Neuronal stem cell (in vitro differentiated cells): ENCODE measurements around the gene MBNL3.

Experiments
- DNase-seq: peaks from one replicate; pipeline ENCODE4 v3.0.0-alpha.2; 2013; ENCODE audit warnings: low spot score
- H2AFZ ChIP-seq: one replicate; pipeline ENCODE4 v1.6.1; 2013; ENCODE audit warnings: mild to moderate bottlenecking, low read length, inconsistent platforms
- H2AK5ac ChIP-seq: 2 replicates; pipeline ENCODE4 v1.6.1; 2013; ENCODE audit warnings: low read depth, mild to moderate bottlenecking, inconsistent platforms, low read length, moderate library complexity, mixed read lengths
- H2BK120ac ChIP-seq: 2 replicates; pipeline ENCODE4 v1.6.1; 2013; ENCODE audit warnings: low read depth, mild to moderate bottlenecking, inconsistent platforms, low read length, moderate library complexity, mixed read lengths
- H2BK12ac ChIP-seq: one replicate; pipeline ENCODE4 v1.6.1; 2013; ENCODE audit warnings: low read length, inconsistent platforms
- H2BK15ac ChIP-seq: 2 replicates; pipeline ENCODE4 v1.6.1; 2013; ENCODE audit warnings: mild to moderate bottlenecking, low read length, inconsistent platforms, mixed read lengths
- H2BK5ac ChIP-seq: one replicate; pipeline ENCODE4 v1.6.1; 2013; ENCODE audit warnings: inconsistent platforms, mild to moderate bottlenecking, low read length, moderate library complexity
- H3K14ac ChIP-seq: one replicate; pipeline ENCODE4 v1.6.1; 2013; ENCODE audit warnings: low read length, inconsistent platforms
- H3K18ac ChIP-seq: 2 replicates; pipeline ENCODE4 v1.6.1; 2013; ENCODE audit warnings: low read length, inconsistent platforms
- H3K23ac ChIP-seq: 2 replicates; pipeline ENCODE4 v1.6.1; 2013; ENCODE audit warnings: low read depth, mild to moderate bottlenecking, mixed read lengths, low read length, inconsistent platforms; ENCODE audit not compliant: poor library complexity
- H3K27ac ChIP-seq: replicated peaks from 3 replicates; pipeline ENCODE4 v1.5.1; 2013; ENCODE audit warnings: low read length, inconsistent platforms
- H3K27me3 ChIP-seq, 3 experiments: 2 replicates each; pipeline ENCODE4 v1.6.1; 2013; ENCODE audit warnings: low read length in 3 of 3, mild to moderate bottlenecking in 2 of 3, inconsistent platforms in 1 of 3, low read depth in 1 of 3, mixed read lengths in 1 of 3, moderate library complexity in 1 of 3; ENCODE audit not compliant: control insufficient read depth in 3 of 3, insufficient read depth in 3 of 3
- H3K36me3 ChIP-seq, 2 donors: replicated peaks in 1 of 2; 2 replicates each; pipeline ENCODE4 v1.6.1; 2013; ENCODE audit warnings: low read length in 2 of 2; ENCODE audit not compliant: control insufficient read depth in 2 of 2, insufficient read depth in 2 of 2
- H3K4ac ChIP-seq: 2 replicates; pipeline ENCODE4 v1.6.1; 2013; ENCODE audit warnings: inconsistent platforms, mild to moderate bottlenecking, low read length, moderate library complexity
- H3K4me1 ChIP-seq, 2 donors: 1 replicate in 1 of 2; 2 replicates in 1 of 2; pipeline ENCODE4 v1.6.1; 2013; ENCODE audit warnings: low read length in 2 of 2, low read depth in 1 of 2; ENCODE audit not compliant: control insufficient read depth in 2 of 2, insufficient read depth in 1 of 2
- H3K4me2 ChIP-seq: one replicate; pipeline ENCODE4 v1.6.1; 2013; ENCODE audit warnings: mild to moderate bottlenecking, low read length, inconsistent platforms; ENCODE audit not compliant: insufficient read depth, poor library complexity, severe bottlenecking
- H3K4me3 ChIP-seq, 2 donors: 2 replicates each; pipeline ENCODE4 v1.5.1; 2013; ENCODE audit warnings: low read length in 2 of 2, mild to moderate bottlenecking in 2 of 2, inconsistent platforms in 1 of 2, moderate library complexity in 1 of 2
- H3K79me1 ChIP-seq: one replicate; pipeline ENCODE4 v1.6.1; 2013; ENCODE audit warnings: low read depth, mild to moderate bottlenecking, inconsistent platforms, low read length, moderate library complexity
- H3K9ac ChIP-seq: one replicate; pipeline ENCODE4 v1.6.1; 2013; ENCODE audit warnings: mild to moderate bottlenecking, low read depth, low read length, inconsistent platforms; ENCODE audit not compliant: poor library complexity
- H3K9me3 ChIP-seq, 2 donors: replicated peaks in 1 of 2; 2 replicates each; pipeline versions ENCODE3 to v1.6.1; 2013; ENCODE audit warnings: low read length in 2 of 2, mild to moderate bottlenecking in 2 of 2, inconsistent platforms in 1 of 2, low read depth in 1 of 2, mixed read lengths in 1 of 2, moderate library complexity in 1 of 2; ENCODE audit not compliant: control insufficient read depth in 2 of 2, insufficient read depth in 1 of 2
- H4K8ac ChIP-seq: one replicate; pipeline ENCODE4 v1.6.1; 2013; ENCODE audit warnings: low read depth, mild to moderate bottlenecking, inconsistent platforms, low read length, moderate library complexity
- H4K91ac ChIP-seq: one replicate; pipeline ENCODE4 v1.6.1; 2013; ENCODE audit warnings: low read length, low read depth, mild to moderate bottlenecking, inconsistent platforms; ENCODE audit not compliant: poor library complexity
- WGBS, 2 donors: extraction: QIAGEN DNeasy Blood & Tissue Kit; methylation state at CpG; one replicate each; pipeline ENCODE4 v1.1.7; 2013; ENCODE audit warnings: missing lambda C conversion rate in 2 of 2, mixed read lengths in 1 of 2; ENCODE audit not compliant: insufficient read length in 2 of 2, insufficient replicate concordance in 1 of 2; ENCODE audit errors: extremely low coverage in 2 of 2; 5-methylcytosine and 5-hydroxymethylcytosine counted together

The MBNL3 gene

GRCh38 chrX:132401935-132402334 is 86.9 kb downstream of the MBNL3 start:
- no peak for DNase-seq
- H2AK5ac ChIP-seq, result no peak overlapping the region
- no peaks in the 10 kb centered on the region for H3K36me3 ChIP-seq
- no peaks in the 10 kb centered on the region for H3K9me3 ChIP-seq
- no peak overlapping the region for H4K8ac ChIP-seq
- H3K27ac ChIP-seq, result no peak overlapping the region
- H3K27me3 ChIP-seq, result peaks cover 0 to 3% (median 0%) of the 10 kb centered on the region in 3 experiments
- H2BK15ac ChIP-seq, result no peak overlapping the region
- no peak overlapping the region for H4K91ac ChIP-seq
- H2BK12ac ChIP-seq, result no peak overlapping the region
- H2AFZ ChIP-seq, result no peak overlapping the region
- H3K23ac ChIP-seq, result no peak overlapping the region
- no peak overlapping the region for H3K4me3 ChIP-seq
- no CpG with 5 or more reads among the region's 1 CpG for WGBS, 2 donors
- H3K79me1 ChIP-seq, result no peaks in the 10 kb centered on the region
- H3K14ac ChIP-seq, result no peak overlapping the region
- no peak overlapping the region for H3K4me2 ChIP-seq
- no peak overlapping the region for H3K18ac ChIP-seq
- no peak overlapping the region for H3K9ac ChIP-seq
- no peak overlapping the region for H3K4ac ChIP-seq
- H2BK120ac ChIP-seq, result no peak overlapping the region
- no peaks in the 10 kb centered on the region for H3K4me1 ChIP-seq
- no peak overlapping the region for H2BK5ac ChIP-seq

GRCh38 chrX:132400706-132401105 is 88.1 kb downstream of the MBNL3 start:
- Histone ChIP-seq H3K18ac (no peak overlapping the region), H3K4ac (no peak overlapping the region), H2AFZ (no peak overlapping the region), H3K4me1 (no peaks in the 10 kb centered on the region), H2AK5ac (no peak overlapping the region), H2BK120ac (no peak overlapping the region), H3K27ac (no peak overlapping the region), H3K4me2 (no peak overlapping the region), H3K27me3 (no peaks in the 10 kb centered on the region), H3K9ac (no peak overlapping the region), H3K9me3 (no peaks in the 10 kb centered on the region), H3K23ac (no peak overlapping the region), H4K91ac (no peak overlapping the region), H3K79me1 (no peaks in the 10 kb centered on the region), H2BK5ac (no peak overlapping the region), H3K4me3 (no peak overlapping the region), H2BK15ac (no peak overlapping the region), H3K36me3 (no peaks in the 10 kb centered on the region), H4K8ac (no peak overlapping the region), H3K14ac (no peak overlapping the region), H2BK12ac (no peak overlapping the region)
- no CpG with 5 or more reads among the region's 1 CpG for WGBS, 2 donors
- DNase-seq, result no peak

GRCh38 chrX:132395645-132396044 is 93.2 kb downstream of the MBNL3 start:
- Histone ChIP-seq H2AK5ac (no peak overlapping the region), H4K91ac (no peak overlapping the region), H3K4me3 (no peak overlapping the region), H3K14ac (no peak overlapping the region), H2BK15ac (no peak overlapping the region), H2BK120ac (no peak overlapping the region), H3K4me2 (no peak overlapping the region), H3K27ac (no peak overlapping the region), H3K18ac (no peak overlapping the region), H3K4me1 (no peaks in the 10 kb centered on the region), H4K8ac (no peak overlapping the region), H3K23ac (no peak overlapping the region), H3K79me1 (no peaks in the 10 kb centered on the region), H3K27me3 (no peaks in the 10 kb centered on the region), H2BK12ac (no peak overlapping the region), H3K9ac (no peak overlapping the region), H3K9me3 (no peaks in the 10 kb centered on the region), H2BK5ac (no peak overlapping the region), H2AFZ (no peak overlapping the region), H3K36me3 (peaks cover 0 to 3% of the 10 kb centered on the region in 2 donors), H3K4ac (no peak overlapping the region)
- no peak for DNase-seq
- WGBS, 2 donors, result no CpG with 5 or more reads among the region's 2 CpGs

- H4K8ac ChIP-seq, result no peak overlapping the region
- H2BK120ac ChIP-seq, result no peak overlapping the region
- no peak overlapping the region for H2BK12ac ChIP-seq
- no peak overlapping the region for H2BK15ac ChIP-seq
- H3K36me3 ChIP-seq, result peaks cover 0 to 4% of the 10 kb centered on the region in 2 donors
- no peaks in the 10 kb centered on the region for H3K79me1 ChIP-seq
- no peak overlapping the region for H3K14ac ChIP-seq
- H3K4me3 ChIP-seq, result no peak overlapping the region
- H2AFZ ChIP-seq, result no peak overlapping the region
- no peak overlapping the region for H3K27ac ChIP-seq
- H2BK5ac ChIP-seq, result no peak overlapping the region
- H3K4me2 ChIP-seq, result no peak overlapping the region
- H3K18ac ChIP-seq, result no peak overlapping the region
- H3K27me3 ChIP-seq, result no peaks in the 10 kb centered on the region
- no peaks in the 10 kb centered on the region for H3K4me1 ChIP-seq
- H3K9me3 ChIP-seq, result no peaks in the 10 kb centered on the region
- no peak overlapping the region for H3K4ac ChIP-seq
- WGBS, 2 donors, result no CpG with 5 or more reads among the region's 1 CpG
- no peak for DNase-seq
- no peak overlapping the region for H3K23ac ChIP-seq
- no peak overlapping the region for H3K9ac ChIP-seq
- H4K91ac ChIP-seq, result no peak overlapping the region
- H2AK5ac ChIP-seq, result no peak overlapping the region
Observed at GRCh38 chrX:132395026-132395425, 93.8 kb downstream of the MBNL3 start.
